ENCODE results near the gene DMTF1.

Gene DMTF1

DNA sequence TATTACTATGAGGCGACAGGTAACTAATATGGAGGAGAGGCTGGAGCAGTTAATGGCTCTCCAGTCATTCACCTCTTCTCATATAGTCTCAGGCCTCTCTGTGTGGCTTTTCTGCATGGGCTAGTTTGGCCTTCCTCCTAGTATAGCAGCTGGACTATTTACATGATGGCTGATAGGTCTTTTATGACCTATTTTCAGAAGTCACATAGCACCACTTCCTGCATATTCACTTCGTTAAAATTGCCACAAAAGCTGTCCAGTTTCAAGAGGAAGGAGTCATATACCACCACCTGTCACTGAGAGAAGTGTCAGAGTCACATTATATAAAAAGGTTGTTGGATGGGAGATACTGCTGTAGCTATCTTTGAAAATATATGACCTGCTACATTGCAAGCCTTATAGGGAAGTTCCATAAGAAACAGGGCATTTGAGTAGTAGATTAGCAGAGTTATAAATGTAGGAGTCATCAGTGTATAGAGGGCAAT, 8.0 kb upstream of the DMTF1 start:
- no peak for DNase-seq (ENCODE audit: low read depth in 1 of 2, low spot score in 1 of 2)

DNA sequence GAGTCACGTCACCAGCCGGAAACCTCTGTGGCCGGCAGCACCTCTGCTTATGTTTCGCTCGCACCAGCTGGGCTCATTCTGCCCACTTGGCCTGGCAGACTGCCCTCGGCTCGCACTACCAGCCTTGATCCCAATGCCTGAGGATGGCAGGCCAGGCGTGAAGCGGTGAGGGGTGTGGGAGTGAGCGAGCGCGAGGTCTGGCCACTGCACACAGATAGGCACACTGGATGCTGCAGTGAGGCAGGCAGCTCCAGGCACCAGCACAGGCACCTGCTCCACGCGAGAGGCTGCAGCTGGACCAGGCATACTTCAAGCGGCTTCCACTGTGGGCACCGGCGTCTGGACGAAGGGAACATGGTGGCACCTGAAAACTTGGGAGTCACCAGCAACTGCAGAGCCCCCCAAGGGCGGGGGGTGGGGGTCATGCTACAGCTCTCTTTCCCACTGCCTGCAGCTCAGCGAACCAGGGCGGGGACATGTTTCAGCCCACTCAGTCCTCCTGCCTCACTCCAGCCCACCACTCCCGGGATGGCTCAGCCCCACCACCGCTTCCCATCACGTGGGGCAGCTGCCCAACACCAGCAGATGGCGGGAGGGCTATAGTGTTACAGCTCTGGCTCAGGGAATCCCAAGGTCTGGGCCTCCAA, 5.4 kb upstream of the DMTF1 start:
- no peak for DNase-seq (ENCODE audit: low read depth in 1 of 2, low spot score in 1 of 2)

DNA sequence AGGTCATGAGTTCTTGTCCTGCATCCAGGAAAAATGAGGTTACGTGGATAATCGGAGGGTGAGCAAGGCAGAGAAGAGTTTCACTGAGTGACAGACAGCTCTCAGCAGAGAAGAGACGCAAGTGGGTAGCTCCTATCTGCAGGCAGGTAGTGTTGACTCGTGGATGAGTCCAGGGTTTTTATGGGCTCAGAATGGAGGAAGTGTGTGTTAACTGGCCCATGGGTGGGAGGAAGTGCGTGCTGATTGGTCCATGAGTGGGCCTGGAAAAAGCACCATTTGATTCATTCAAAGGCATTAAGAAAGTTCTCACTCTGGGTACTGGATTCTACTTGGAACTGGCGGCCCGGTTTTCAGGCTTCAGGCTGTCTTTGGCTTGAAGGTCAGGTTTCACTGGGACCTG, 4.8 kb upstream of the DMTF1 start:
- no peak for DNase-seq (ENCODE audit: low read depth in 1 of 2, low spot score in 1 of 2)

GRCh38 chr7:87148332-87148955, 3.8 kb upstream of the DMTF1 start:
- DNase-seq (ENCODE audit: low read depth in 1 of 2, low spot score in 1 of 2) = no peak

GRCh38 chr7:87151002-87151728, 1.1 kb upstream of the DMTF1 start:
- DNase-seq (ENCODE audit: low read depth in 1 of 2, low spot score in 1 of 2) = no peak

DNA sequence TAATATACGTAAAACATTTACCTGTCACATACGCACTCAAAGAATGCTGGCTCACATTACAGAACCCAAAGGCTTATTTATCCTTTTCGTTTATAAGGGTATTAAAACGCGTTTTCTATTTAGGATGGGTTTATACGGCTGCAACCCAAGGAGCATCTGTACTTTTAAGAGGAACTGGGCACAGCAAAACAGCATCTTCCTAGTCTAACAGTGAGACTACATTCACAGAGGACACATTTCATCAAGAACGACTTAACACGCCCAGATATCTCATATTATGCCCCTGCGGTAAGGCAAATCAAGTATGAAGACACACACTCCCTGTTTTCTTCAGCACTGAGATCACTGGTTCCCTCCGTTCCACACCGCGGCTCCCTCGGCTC, 533 bp upstream of the DMTF1 start:
- DNase-seq (ENCODE audit: low read depth in 1 of 2, low spot score in 1 of 2) = no peak

DNA sequence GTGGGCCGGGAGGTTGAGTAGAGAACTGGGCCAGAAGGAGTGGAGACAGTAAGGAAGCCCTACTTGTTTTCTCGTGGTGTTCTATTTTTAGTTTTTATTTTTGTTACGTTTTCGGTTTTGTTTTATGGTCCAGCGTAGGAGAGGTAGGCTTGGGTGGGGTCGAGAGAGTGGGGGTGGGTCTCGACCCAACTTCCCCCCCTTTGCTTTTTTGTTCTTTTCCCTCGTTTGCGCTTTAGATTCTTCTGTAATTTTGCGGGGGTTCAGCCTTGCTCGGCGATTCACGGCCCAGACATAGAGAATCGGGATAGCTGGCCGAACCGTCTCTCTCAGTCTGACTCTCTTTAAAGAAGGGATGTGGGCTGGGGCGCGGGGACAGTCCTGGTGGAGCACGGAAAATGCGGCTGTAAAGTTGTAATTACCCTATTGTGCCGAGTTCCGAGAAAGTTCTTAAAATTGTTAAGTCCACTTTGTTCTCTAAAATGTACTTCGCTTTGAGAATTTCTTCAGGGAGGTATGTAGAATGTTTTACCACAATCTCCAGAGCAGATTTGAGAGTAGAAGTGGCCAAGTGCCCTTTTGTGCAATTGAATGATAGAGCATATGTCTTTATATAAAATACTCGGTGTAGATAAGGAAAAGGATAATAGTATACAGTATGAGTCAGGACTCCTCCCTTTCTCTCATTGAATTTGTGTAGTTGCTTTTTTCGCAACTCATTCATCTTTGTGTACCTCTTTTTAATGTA, 816 bp downstream of the DMTF1 start:
- no peak for DNase-seq (ENCODE audit: low read depth in 1 of 2, low spot score in 1 of 2)

- DNase-seq (ENCODE audit: low read depth in 1 of 2, low spot score in 1 of 2) = no peak
Measured at GRCh38 chr7:87154166-87154565, 1.9 kb downstream of the DMTF1 start.

DNA sequence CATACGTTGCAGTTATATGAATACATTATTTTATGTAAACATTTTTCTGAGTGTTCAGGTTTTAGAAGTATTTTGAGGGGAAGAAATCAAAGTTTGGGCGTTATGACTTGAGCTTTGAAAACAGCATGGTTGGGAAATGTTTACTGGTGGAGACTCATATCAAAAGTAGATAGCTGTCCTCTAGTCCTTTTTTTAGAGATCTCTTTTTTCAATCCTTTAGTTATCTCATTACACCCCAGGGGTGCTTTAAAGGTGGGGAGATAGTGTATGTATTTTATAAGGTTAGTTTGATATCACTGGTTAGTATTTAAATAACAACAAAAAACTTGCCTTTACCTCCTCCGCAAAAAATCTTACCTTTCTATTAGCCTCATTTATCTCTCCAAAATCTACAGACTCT, 2.3 kb downstream of the DMTF1 start:
- DNase-seq (ENCODE audit: low read depth in 1 of 2, low spot score in 1 of 2) = no peak

- DNase-seq (ENCODE audit: low read depth in 1 of 2, low spot score in 1 of 2) = no peak
Measured at GRCh38 chr7:87155788-87156187, 3.5 kb downstream of the DMTF1 start.

GRCh38 chr7:87156709-87157108, 4.5 kb downstream of the DMTF1 start:
- no peak for DNase-seq (ENCODE audit: low read depth in 1 of 2, low spot score in 1 of 2)

DNA sequence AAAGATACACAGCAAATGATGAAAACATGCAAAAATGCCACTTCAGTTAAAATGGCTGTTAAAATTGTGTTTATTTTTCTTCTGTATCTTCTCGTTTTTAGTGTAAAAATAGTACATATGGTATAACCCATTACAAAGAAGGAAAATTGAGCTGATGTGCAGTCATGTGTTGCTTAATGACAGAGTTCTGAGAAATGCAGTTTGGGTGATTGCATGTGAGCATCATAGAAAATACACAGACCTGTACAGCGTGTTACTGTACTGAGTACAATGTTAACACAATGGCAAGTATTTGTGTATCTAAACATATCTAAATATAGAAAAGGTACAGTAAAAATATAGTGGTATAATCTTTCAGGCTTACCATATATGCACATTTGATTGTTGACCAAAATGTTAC, 7.3 kb downstream of the DMTF1 start:
- DNase-seq (ENCODE audit: low read depth in 1 of 2, low spot score in 1 of 2) = no peak

DNA sequence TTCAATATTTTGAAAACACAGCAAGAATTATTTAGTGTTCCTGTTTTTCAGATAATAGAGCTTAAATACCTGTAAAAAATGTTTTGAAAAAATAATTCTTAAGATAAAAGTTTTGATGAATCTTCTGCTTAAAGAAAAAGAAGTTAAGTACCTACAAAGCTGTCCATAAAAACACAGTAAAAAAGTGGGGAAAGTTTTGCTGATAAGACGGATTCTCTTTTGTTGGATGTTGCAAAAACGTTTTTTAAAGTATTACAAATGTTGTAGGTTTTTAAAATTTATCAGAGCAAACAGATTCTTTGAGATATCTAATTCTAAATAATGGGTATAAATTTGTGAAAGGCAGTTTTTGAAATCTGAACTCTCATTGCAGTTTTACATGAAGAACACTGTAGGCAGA, 12.2 kb downstream of the DMTF1 start:
- DNase-seq (ENCODE audit: low read depth in 1 of 2, low spot score in 1 of 2) = no peak

- no peak for DNase-seq (ENCODE audit: low read depth in 1 of 2, low spot score in 1 of 2)
Measured at GRCh38 chr7:87170828-87171227, 18.6 kb downstream of the DMTF1 start.

DNA sequence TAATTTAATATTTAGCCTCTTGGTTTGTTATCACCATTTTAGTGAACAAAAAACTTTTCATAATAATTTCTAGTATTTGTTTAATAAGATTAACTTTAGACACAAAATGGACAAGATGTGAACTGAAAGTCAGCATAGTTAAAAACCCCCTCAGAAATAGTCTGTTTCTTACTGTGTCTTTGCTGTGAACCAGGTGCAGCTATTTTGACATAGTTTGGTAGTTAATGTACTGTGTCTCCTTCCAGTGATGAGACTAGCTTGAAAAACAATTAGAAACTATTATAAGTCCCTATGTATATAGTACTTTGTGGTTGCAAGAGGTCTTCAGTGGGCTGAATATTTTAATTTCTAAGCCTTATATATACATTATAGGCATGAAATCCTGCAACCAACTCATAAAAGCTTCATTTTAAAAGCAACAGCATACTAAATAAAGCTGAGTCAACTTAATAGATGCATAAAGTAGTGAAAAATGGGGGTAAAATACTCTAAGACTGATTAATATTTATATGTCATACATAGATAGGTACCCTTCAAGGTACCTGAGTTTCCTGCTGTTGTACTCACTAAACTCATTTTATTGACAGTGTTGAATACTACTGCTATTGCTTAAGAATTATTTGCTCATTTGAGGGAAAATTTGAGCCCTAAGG, 19.2 kb downstream of the DMTF1 start:
- no peak for DNase-seq (ENCODE audit: low read depth in 1 of 2, low spot score in 1 of 2)

- no peak for DNase-seq (ENCODE audit: low read depth in 1 of 2, low spot score in 1 of 2)
Measured at GRCh38 chr7:87173471-87173870, 21.2 kb downstream of the DMTF1 start.

DNA sequence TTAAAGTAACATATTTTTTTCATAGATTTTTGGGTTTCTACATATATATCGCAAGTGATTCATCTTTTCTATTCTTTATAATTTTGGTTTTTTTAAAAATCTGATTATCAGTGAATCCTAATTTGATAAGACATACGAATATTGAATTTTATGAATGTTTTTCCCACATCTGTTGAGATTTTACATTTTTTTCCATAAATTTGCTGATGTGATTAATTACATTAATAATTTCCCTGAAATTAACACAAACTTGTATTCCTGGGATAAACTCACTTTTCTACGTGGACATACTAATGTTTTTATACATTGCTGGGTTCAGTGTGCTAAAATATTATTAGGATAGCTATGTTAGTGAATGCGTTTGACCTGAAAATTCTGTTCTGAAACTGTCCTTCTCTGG, 26.1 kb downstream of the DMTF1 start:
- no peak for DNase-seq (ENCODE audit: low read depth in 1 of 2, low spot score in 1 of 2)

DNA sequence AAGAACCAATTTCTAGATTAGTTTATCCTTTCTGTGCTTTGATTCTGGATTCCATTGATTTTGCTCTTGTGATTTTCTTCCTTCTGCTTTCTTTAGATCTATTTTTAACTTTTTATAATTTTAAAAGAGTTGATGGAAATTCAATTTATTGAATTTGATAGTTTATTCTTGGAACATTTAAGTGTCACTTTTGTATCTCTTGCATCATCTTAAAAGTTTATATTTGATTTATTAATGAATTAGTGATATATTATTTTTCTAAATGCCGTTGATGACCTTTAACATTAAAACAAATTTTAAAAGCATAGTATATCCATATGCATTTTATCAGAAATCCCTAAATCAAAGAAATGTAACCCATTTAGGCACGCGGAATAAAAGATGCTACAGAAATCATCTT, 26.9 kb downstream of the DMTF1 start:
- DNase-seq (ENCODE audit: low read depth in 1 of 2, low spot score in 1 of 2) = no peak

GRCh38 chr7:87187120-87187519, 34.9 kb downstream of the DMTF1 start:
- no peak for DNase-seq (ENCODE audit: low read depth in 1 of 2, low spot score in 1 of 2)

DNA sequence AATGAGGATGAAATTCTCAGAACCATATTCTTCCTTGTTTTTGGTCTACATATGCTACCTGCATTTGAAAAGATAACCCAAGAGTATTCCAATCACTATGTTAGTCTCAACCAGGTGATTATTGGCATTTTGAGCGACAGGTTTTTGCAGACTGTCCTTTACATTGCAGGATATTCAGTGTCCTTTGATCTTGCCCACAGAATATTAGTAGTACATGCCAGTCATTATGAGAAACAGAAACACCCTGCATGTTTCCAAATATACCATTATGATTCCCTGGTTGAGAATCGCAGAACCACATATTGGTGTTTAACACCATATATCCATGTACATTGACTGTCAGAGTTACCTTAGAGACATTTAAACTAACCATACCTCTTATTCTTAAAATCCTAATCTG, 36.7 kb downstream of the DMTF1 start:
- DNase-seq (ENCODE audit: low read depth in 1 of 2, low spot score in 1 of 2) = no peak

GRCh38 chr7:87190783-87191182, 38.5 kb downstream of the DMTF1 start:
- no peak for DNase-seq (ENCODE audit: low read depth in 1 of 2, low spot score in 1 of 2)
